ENCODE data around the gene CXCL17.

The CXCL17 gene

DNA sequence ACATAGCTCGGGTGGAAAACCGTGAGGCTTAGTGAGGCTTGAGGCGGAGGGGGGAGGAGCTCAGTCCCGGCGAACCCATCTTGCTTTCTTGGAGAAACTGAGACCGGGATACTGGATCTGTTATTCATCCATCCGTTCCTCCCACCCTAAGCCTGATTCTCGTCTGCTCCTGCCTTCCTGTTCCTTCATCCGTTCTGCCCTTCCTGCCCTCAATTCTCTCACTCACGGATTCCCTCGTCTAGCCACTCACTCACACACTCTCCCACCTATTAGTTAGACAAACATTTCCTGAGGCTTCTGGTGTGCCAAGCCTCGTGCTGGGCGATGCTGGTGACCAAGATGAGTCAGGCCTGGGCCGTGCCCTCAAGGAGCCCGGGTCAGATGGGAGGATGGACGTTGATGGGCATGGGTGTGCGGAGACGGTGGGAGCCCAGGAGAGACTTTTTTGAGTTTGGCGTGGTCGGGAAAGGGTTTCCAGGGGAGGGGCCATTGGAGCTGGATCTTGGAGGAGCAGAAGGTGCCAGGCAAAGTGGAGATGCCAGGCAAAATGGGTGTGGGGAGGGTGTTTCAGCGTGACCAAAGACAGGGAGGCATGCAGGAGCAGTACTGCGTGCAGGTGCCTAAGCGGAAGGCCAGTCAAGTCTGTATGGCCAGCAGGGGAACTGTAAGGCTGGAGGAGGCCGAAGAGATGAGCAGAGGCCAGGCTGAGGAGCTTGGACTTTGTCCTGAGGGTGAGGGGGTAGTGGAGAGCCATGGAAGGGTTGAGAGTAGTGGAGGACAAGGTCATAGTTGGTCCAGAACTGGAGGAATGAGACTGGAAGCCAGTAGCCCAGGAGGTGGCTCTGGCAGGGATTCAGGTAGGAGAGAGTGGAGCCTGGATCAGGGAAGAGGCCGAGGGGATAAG, 45.2 kb downstream of the CXCL17 start:
- no peak for DNase-seq

DNA sequence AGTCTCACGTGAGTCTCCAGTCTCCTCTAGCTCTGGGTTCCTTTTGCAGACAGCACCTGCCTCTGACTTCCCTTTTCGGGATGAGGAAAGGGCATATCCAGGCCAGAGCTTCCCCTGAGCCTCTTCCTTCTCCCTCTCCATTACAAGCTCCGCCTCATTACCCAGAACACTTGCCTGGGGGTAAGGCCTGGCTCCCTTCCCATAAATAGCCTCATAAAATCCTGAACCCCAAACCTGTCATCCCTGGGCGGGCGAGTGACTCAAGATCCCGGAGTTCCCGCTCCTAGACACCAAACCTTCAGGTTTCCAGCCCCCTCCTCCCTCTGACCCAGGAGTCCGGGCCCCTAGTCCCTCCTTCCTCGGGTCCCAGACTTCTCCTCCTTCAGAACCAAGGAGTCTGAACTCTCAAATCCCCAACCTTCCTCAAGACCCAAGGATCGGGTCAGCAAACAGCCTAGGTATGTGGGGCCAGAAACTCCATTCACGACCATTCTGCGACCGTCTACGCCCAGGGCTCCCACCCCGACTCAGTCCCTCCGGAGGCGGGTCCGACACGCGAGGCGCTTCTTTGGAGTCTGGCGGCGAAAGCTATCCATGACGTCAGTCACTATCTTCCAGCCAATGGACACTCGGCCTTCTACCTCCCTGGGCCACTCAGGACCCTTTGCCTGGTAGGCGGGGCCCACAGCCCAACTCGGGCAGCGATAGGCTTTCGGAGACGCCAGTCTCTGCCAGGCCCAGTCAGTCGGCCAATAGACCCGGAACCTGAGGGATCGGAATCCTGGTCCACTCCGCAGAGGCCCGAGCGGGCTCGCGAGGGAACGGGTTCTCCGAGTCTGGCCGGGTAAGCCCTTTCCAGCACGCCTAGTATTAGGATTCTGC, 46.1 kb downstream of the CXCL17 start:
- DNase-seq, result peak; percentile 89 to 90

DNA sequence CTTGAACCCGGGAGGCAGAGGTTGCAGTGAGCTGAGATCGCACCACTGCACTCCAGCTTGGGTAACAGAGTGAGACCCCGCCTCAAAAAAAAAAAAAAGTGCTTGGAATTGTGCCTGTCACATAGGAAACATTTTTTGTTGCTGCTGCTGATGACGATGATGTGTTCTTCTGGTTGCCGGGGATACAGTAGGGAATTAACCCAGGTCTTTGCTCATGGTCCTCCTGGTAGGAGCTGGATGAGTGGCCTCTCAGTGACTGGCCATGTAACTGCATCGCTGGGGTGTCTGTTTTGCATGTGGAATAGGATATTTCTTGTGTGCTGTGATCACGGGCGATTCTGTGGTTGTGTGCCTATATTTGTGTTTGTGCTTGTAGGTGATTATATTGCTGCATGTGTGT, 48.0 kb downstream of the CXCL17 start:
- DNase-seq, result no peak

DNA sequence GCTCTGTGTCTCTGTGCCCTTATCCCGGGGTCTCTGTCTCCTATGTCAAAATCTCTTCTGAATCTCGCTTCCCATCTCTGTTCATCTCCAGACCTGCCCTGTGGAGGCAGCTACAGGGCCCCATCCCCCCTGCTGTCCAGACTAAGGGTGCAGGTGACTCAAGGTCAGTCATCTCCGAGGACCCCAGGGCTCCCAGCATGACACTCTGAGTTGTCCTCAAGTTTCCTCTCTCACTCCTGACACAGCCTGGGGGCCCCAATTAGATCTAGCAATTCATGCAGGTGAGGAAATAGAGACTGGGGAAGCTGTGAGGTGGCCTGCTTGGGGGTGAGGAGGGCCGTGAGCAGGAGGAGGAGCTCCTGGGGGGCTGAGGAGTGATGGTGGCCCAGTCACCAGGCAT, 50.6 kb downstream of the CXCL17 start:
- no peak for DNase-seq

DNA sequence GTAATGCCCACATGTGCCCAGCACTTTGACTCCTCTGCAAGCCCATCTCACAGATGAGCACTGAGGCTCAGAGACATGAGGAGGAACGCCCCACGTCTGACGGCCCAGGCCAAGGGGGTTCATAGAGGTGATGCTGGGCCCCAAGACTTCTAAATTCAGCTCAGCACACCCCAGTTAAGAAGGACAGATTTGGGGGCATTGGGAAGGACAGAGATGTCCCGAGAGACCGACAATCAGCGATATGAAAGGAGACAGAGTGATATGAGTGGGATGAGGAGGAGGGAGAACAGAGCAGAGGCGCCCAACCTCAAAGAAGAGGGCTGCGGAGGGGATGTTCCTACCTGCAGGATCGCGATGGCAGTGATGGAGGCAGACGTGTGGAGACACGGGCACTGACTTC, 52.8 kb downstream of the CXCL17 start, which contains the start of gene CNFN:
Gene CNFN, minus strand, starts transcription at position 399 of the 400 bp plus-strand sequence. CDS start 1,260 bp downstream, outside the sequence.
- no peak for DNase-seq

DNA sequence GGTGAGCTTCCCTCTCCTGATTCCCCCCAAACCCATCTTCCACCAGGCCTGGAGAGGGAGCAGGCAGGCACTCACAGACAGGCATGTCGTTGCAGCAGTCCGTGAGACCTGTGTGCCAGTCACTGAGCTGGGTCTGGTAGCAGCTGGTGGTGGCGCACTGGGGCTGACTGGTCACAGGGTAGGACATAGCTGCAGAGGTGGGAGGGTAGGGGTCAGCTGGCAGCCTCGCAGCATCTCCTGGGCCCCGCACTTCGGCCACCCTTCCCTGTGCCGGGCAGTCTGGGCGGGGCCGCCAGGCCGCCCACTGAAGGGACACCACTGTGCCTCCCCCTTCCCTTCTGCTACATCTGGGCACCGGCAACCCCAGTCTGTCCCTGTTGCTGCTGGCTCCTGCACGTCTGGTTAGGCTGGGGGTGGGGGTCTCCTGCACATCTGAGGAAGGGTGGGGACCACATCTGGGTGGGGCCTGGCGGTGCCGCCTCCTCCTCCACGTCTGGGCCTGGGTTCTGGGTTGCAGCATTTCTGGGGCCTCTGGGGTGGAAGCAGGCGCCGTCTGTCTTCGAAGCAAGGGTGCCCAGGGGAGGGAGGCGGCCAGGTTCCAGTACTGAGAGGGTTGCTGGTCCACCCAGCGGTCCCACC, 53.8 kb downstream of the CXCL17 start:
- DNase-seq, result no peak

DNA sequence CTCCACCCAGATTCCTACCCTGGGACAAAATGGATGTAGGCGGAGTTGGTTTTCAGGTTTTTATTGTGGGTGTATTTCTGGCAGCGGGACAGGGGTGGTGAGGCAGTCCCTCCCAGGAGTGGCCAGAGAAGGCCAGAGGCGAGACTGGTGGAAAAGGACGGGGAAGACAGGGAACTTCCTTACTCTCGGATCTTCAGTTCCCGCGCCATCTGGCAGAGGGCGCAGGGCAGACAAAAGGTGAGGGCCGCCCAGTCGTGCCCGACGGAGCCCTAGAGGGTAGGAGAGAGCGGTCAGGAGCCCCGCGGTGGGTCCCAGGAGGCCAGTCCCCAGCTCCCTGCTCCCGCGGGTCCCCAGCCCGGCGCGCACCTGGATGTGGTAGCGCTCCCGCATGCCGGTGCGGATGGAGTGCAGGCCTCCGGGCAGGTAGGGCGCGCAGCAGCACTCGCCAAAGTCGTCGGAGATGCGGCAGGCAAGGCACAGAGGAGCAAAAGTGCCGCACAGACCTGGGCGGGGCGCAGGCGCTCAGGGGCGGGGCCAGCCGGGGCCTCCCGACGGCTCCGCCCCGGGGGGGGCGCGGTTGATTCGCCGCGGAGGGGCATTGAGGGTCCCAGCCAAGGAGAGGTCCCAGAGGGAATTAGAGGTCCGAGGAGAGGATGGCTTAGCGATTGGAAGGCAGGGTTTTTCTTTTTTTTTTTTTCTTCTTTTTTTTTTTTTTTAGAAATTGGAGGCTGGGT, 55.6 kb downstream of the CXCL17 start:
- peak; percentile 61 to 68 for DNase-seq

DNA sequence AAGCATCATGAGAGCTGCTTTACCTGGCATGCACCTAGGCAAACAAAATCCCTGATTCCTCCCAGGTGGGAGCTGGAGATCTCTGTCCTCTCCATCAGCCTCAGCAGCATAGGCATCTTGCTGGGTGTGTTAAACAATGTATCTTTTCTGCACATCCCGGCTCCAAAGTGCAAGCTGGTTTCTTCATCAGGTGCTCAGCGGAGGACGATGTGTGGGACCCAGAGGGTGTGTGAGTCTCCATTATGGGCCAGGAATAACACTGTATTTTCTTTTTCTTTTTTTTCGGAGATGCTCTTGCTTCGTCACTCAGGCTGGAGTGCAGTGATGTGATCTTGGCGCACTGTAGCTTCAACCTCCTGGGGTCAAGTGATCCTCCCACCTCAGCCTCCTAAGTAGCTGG, 62.6 kb downstream of the CXCL17 start:
- DNase-seq, result no peak

Measured in stimulated activated CD4-positive, alpha-beta T cell treated with anti-CD3 and anti-CD28 coated beads, Interleukin-4, amount 100 ng/mL, for 4 hours (primary cell).